GM18508 (cell line): ENCODE measurements around the gene CALML5.
"Not testable (repeated sequence)": the region's sequence is repeated elsewhere in the genome, so short reads cannot be mapped to it uniquely, and the experiment has no call there.

Experiments
- ATAC-seq: cut with Tn5 transposase; IDR thresholded peaks from one replicate; pipeline ENCODE4 v1.9.1; 2021; ENCODE audit warnings: moderate number of reproducible peaks; ENCODE audit not compliant: insufficient read depth, unreplicated experiment

Gene CALML5

DNA sequence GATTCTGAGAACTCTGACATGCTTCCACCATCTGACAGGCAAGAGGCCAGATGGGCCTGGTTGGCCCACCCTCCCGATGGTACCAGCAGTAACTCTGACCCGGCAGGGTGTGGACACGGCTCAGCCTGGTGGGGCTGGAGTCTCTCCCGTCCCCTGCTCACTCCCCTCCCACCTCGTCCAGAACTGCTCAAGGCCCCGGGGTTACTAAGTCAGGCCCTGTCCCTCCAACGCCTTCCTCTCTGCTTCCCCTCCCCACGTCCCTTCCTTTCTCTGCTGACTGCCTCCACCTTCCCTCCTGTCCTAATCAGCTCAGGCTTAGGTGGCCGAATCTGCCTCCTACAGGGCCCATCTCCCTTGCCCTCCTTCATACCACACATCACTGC is 12.5 kb downstream of the CALML5 start:
- no peak for ATAC-seq

DNA sequence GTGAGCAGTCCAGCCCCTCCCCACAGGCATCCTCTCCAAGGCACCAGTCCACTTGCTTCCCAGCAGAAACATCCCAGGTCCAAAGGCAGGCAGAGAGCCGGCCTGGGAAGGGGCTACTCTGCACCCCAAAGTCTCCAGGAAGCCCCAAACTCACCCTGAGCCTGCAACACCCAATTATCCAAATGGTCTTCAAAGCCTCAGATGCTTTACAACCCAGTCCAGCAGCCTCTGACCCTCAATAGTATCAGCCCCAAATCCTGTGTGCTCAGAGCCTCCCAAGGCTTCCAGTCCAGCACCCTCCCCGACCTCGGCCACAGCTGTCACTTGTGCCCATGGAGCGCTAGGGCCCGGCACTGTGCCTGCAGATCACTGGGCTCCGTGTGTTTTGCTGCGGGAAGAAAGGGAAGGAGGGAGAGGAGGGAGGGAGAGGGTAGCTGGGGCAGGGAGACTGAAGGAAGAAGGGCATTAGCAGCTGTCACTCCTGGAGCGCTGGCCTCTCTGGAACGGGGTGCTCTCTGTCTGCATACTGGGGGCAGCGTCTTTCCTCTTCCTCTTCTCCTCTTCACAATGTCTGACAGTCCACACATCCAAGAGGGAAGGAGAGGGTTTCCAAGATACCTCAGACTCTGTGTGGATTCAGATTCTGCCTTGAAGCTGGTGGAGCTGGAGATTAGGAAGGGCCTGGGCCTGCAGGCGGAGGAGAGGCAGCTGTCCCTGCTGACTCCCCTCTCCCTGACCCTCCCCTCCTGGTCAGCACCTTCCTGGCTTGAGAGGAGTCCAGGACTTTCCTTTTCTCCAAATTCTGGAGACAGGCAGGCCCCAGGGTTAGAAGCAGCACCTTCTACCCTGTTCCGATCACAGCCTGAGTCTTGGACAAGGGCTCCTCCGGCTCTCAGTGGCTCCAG is 13.2 kb downstream of the CALML5 start:
- no peak for ATAC-seq

DNA sequence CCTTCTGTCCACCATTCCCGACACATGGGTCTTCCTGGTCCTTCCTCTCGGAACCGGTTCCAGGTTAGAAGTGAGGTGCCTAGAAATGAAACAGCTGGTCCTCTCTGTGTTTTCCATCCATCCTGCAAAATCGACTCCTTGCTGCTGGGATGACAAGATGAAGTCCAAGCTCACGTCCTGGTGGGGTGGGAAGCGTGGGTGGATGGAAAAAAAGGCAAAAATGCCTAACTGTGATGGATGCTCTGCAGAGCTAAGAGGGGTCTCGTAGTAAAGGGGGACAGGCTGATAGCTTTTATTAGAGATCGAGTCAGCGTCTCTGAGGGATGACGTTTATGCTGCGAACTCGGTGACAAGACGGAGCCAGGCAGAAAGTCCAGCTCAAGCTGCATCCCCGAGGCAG is 14.1 kb downstream of the CALML5 start:
- no peak for ATAC-seq

DNA sequence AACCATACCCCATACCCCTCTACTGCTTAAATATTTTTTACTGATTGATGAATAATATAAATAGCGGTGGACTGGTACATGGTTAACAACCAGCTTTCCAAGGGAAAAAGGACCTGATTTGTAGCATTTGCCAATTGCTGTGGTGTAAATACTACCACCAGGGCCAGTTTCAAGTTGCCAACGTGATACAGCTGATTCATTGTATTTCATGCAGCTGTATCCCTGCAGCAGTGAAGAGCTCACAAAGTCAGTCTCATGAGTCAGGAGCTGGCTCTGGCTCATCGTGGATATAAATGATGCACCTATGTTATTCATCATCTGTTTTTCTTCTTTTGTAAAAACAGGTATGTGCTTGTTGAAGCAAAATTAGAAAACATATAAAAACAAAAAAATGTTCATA is 15.2 kb downstream of the CALML5 start:
- ATAC-seq, result no peak

DNA sequence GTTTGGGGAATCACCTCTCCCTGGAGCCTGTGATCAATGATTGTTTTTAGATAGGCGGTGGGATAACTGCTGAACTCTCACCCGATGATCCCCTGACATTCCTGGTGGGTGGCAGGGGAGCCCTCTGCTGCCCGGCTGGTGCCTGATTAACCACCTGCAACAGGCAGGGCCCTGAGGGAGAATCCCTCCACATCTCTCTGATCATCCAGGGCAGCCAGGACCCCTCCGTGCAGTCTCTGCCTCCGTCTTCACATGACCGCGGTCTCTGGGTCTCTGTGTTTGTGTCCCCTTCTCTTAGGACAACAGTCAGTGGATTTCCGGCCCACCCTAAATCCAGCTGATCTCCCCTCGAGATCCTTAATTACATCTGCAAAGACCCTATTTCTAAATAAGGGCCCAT is 17.4 kb downstream of the CALML5 start:
- ATAC-seq, result no peak

DNA sequence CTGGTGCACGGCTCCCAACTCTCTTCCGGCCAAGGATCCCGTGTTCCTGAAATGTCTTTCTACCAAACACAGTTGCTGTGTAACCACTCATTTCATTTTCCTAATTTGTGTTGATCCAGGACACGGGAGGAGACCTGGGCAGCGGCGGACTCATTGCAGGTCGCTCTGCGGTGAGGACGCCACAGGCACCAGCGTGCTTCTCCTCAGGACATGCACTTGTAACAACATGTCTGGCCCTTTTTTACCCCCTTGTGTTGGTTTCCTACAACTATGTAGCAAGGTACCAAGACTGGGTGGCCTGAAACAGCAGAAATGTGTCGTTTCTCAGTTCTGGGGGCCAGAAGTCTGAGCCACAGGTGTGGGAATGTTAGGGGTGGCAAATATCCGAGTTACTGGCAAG is 18.2 kb downstream of the CALML5 start:
- ATAC-seq, result no peak

DNA sequence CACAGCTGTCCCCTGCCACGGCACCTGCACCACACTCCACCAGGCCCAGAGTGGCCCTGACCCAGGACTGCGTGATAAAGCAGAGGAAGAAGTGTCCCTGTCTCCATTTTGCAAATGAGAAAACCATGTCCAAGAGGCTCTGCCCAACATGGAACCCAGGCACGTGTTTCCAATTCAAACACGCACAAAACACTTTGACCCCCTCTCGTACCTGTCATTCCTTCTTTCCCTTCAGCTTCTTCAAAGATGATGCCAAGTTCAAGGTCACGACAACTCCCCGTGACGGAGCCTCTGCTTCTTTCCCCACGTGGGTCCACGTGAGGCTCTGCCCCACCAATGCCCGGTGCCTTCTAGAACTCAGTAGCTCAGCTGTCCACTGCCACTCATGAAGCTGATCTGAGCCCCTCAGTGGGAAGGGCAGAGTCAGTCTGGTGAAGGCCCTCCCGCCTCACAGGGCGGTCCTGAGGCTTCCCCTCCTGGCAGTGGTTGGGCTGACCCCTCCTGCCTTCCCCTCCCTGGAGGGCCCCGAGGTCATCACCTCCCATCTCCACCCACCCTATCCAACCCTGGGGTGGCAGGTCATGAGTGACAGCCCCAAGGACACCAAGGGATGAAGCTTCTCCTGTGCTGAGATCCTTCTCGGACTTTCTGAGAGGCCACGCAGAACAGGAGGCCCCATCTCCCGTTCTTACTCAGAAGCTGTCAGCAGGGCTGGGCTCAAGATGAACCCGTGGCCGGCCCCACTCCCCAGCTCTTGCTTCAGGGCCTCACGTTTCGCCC is 19.0 kb downstream of the CALML5 start:
- no peak for ATAC-seq

DNA sequence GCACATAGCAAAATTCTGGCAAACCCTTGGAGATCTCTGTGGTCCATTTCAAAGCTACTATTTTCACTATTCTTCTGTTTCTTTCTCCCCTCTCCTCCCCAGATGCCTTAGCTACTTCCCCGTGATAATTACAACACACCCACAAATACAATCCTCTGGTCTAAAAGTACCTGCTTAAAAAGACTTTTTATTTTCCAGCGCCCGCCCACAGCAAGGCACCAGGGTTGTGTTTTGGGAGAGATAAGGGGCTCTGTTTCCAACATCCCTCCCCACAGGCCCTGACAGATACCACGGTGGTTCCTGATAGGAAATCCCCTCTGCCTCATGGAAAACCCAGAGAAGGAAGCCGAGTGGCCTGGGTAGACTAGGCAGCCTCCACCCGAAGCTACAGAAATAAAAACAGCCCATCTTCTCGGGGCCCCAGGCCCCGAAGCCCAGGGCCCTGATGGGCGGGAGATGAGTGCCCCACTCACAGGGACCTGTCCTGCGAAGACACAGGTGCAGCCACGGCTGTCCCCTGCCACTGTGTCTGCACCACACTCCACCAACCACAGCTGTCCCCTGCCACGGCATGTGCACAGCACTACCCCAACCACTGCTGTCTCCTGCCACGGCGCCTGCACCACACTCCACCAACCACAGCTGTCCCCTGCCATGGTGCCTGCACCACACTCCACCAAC is 19.7 kb downstream of the CALML5 start:
- no peak for ATAC-seq

DNA sequence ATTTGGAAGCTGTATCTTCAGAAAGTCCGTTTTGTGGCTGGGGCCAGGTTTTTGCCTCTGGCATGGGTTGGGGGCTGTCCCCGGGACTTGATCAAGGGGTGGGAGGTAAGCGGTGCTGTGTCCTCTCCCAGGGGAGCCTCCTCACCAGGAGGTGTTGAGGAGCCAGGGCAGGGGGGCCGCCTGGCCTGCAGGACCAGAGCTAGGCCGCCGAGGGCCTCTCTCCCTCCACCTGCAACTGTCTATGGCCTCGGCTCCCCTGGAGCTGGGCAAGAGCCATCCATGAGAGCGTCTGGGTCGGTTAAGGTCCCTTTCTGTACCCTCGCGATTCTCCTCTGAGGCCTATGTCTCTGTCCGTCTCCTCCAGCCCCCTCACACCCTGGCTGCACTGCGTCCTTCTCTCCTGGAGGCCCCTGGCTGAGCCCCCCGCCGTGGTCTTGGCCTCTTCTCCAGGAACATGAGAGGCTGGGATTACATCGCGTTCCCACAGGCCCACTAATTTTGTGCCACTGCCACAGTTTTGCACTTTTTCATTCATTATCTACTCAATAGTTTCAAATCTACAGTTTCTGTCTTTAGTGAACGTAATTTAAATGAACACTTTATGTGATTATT is 20.6 kb downstream of the CALML5 start:
- no peak for ATAC-seq

DNA sequence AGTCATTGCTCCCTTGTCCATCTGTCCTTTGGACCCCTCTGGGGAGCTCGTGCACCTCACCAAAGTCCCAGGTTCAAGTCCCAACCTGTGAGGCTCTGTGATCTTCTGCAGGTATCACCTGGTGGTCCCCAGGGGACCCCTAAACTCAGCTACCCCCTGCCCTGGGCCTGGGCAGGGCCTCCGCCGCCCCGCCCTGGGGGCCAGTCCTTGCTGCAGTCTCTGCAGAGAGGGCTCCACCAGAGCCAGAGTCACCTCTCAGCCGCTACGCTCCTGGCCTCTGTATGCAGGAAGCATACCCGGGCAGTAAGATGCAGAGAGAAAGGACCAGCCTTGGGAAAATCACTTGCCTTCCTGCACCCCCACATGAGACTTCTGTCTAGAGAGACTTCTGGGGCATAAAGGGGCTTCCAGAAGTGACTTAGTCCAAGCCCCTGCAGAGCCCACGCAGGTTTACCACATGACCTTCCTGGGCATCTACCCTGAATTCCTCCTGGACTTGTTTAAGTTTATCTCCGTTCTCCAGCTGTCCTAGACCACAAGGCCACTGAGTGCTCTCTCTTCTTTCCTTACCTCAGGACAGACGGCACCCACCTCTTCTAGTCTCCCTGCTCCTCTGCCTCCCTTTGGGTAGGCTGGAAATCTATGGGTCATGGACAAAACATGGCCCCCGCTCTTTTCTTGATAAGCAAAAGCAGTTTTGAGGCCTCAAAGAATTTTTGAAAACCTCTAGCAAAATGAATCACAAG is 21.2 kb downstream of the CALML5 start:
- ATAC-seq, result no peak

DNA sequence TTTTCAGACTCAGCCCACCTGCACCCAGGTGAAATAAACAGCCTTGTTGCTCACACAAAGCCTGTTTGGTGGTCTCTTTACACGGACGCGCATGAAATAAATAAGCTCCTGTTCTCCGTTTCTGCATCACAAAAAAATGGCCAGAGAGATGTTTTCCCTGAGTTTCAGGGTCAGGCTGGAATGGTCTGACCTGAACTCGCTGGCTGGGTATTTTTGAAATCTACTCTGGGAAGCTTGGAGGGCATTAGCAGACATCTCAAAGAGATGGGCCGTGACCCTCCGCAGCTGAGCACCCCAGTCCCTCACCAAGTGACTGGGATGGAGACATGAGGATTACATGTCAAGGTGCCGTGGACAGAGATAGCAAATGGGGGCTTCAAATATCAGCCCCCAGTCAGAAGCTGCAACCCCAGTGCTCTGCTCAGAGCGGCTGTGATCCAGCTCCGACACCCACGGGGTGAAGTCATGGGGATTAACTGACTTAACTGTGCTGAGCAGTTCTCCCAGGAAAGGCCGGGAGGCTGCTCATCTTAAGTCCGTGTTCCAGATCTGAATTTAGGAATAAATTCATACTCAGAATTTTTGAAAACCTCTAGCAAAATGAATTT is 22.3 kb downstream of the CALML5 start:
- no peak for ATAC-seq

DNA sequence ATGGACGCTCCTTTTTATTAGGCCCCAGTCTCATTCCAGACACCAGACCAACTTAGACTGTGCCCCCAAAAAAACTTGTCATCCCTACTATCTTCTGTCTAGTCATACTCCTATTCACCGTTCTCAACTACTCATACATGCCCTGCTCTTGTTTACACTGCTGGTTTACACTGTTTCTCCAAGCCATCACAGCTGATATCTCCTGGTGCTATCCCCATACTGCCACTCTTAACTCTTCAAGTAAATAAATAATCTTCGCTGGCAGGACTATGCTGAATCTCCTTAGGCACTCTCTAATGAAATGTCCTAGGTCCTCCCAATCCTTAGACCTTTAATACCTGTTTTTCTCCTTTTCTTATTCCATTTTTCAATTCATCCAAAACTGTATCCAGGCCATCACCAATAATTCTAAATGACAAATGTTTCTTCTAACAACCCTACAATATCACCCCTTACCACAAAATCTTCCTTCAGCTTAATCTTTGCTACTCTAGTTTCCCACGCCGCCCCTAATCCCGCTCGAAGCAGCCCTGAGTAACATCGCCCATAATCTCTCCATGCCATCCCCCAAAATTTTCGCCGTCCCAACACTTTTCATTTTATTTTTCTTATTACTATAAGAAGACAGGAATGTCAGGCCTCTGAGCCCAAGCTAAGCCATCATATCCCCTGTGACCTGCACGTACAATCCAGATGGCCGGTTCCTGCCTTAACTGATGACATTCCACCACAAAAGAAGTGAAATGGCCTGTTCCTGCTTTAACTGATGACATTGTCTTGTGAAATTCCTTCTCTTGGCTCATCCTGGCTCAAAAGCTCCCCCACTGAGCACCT is 23.2 kb downstream of the CALML5 start:
- not testable (repeated sequence) for ATAC-seq

DNA sequence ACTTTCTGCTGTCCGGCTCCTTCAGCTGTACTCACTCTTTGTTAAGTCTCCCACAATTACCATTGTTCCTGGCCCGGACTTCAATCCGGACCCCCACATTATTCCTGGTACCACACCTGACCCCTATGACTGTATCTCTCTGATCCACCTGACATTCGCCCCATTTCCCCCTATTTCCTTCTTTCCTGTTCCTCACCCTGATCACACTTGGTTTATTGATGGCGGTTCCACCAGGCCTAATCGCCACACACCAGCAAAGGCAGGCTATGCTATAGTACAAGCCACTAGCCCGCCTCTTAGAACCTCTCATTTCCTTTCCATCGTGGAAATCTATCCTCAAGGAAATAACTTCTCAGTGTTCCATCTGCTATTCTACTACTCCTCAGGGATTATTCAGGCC is 24.3 kb downstream of the CALML5 start:
- not testable (repeated sequence) for ATAC-seq

DNA sequence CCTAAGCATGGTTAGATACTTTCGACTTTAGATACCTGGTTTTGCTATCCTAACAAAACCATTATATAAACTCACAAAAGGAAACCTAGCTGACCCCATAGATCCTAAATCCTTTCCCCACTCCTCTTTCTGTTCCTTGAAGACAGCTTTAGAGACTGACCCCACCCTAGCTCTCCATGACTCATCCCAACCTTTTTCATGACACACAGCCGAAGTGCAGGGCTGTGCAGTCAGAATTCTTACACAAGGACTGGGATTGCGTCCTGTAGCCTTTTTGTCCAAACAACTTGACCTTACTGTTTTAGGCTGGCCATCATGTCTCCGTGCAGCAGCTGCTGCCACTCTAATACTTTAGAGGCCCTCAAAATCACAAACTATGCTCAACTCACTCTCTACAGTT is 24.7 kb downstream of the CALML5 start:
- ATAC-seq, result not testable (repeated sequence)

DNA sequence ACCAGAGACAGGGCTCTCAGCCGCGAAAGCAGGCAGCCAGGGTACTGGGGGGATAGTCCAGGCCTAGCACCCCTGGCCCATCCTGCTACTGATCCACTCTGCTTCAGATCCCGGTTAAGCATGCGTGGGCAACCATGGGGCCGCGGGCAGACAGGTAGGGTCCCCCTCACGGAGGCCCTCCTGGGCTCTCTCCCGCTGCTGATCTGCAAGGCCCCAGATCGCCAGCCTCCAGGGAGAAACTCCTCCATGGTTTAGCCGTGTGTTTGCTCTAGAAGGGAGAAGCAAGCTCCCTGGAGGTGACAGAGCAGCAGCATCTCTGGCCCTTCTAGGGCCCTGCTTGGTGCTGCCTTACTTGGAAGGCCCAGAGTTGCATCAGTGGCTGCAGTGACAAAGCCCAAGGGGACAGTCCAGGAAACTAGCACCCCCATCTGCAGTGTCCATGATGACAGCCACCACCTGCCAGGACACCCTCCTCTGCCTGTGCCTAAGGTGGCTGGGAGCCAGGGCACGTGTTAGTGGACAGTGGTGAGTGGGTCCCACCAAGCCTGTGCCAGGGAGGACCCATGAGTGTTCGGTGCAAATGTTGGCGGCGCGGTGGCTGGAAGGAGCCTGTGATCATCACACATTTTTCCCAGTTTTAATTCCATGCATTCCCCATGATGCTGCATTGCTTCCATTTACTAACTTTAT is 29.2 kb downstream of the CALML5 start:
- no peak for ATAC-seq

DNA sequence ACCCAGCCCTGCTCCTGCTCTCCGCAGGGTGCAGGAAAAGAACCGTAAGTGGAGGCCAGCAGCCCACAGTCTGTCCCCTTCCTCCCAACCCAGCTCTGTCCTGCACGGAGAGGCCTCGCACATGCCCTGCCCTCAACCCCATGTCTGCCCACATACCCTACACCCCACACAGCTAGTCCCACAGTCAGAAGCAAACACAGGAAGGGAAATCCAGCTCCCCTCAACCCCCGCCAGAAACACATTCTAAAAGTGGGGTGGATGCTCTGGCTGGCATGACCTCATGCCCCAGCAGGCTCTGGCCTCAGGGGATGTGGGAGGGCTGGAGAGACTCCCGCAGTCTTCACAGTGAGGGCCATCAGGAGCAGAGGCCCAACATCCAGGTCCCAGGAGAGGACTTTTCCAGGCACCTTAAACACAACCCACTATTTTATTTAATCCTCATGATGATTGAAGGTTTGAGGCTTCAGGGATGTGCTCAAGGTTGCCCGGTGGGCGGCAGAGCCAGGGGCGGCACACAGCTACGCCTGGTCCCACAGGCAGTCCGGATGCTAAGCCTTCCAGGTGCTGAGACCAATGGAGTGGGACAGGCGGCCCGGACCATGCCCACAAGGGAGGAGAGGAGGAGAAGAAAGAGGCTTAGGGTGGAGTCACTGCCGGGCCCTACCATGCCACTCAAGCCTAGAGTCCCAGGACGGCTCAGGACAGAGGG is 29.9 kb downstream of the CALML5 start:
- no peak for ATAC-seq

DNA sequence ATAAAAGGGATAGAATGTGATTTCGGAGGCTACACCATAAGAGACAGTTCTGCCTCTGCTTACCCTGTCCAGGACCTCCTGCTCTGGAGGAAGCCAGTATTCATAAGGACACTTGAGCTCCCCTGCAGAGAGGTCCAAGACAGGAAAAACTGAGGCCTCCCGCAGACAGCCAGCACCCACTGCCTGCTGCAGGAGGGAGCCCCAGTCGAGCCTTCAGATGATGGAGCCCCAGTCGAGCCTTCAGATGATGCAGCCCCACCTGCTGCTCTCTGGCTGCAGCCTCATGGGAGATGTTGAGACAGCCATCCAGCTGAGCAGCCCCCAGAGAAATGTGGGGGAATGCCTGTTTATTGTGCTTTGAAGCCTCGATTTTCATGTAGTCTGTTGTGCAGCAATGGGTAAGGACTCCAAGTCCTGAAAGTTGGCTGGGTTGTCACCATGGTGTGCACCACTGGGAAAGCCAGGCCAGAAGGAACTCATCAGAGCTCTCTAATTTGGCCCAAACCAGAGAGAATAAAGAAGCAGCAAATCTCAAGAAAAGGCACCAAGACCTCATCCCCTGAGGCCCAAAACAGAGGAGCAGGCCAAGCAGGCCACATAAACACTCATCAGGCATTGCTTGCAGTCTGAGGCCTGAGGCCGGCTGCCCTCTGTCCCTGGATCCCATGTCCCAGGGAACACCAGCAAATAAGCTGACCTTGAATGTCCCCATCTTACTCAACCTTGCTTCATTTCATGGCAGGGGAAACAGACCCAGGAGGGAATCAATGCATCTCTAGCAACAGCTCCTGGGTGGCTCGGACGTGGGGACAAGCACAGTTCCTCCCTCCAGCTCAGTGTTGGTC is 30.9 kb downstream of the CALML5 start:
- no peak for ATAC-seq
